Measurements from ENCODE around the gene SGPP2. TPM values are rescaled to one million over a fixed set of nuclear protein-coding genes. Genes with fewer than 3 reads are reported as not detected.

SGPP2 gene
- total and polyA plus RNA-seq, 4 experiments from 2014 or later = 2.1 to 9.9 (median 5.5) TPM

DNA sequence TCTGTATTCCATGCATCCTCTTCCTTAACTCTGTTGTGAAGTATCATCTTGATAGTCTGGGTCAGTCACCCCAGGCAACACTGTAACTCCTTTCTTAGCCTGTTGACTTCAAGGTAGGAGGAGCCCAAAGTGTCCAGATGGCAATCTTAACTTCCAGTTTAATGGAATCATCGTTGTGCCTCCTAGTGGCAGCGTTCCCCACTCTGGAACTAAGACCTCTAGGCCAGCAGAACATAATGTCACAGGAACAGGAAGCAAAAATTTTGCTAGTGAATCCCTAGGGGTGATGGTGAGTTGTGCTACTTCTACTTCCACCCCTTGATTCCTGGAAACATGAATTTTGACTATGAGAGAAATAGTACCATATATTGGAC is 11.7 kb downstream of the SGPP2 start:
- peaks cover 6 to 19% (median 10%) of the 10 kb centered on the region in 4 donors for H3K4me1 Mint-ChIP-seq
- peaks cover 0 to 3% (median 0%) of the 10 kb centered on the region in 8 donors for H3K9me3 Mint-ChIP-seq
- no peak overlapping the region for H3K4me3 Mint-ChIP-seq
- Histone ChIP-seq H3K9me3 (ENCODE audit: control insufficient read depth in 1 of 2, low read length in 2 of 2) (no peaks in the 10 kb centered on the region), H3K36me3 (ENCODE audit: insufficient read depth, low read length) (no peaks in the 10 kb centered on the region), H3K4me1 (ENCODE audit: insufficient read depth, low read length) (no peaks in the 10 kb centered on the region), H3K27me3 (ENCODE audit: insufficient read depth, low read length) (no peaks in the 10 kb centered on the region), H3K4me3 (ENCODE audit: low read length in 2 of 2) (no peak overlapping the region), H3K27ac (ENCODE audit: low read depth, low read length) (no peak overlapping the region)
- no peaks in the 10 kb centered on the region for H3K27me3 Mint-ChIP-seq
- no peak for DNase-seq
- POLR2A ChIA-PET (ENCODE audit: partially characterized antibody) = no interaction called here
- intact Hi-C loops (cut with micrococcal nuclease) = no loop called here
- CTCF ChIA-PET (ENCODE audit: partially characterized antibody) = no interaction called here
- no peak overlapping the region for H3K27ac Mint-ChIP-seq
- H3K36me3 Mint-ChIP-seq = no peaks in the 10 kb centered on the region

DNA sequence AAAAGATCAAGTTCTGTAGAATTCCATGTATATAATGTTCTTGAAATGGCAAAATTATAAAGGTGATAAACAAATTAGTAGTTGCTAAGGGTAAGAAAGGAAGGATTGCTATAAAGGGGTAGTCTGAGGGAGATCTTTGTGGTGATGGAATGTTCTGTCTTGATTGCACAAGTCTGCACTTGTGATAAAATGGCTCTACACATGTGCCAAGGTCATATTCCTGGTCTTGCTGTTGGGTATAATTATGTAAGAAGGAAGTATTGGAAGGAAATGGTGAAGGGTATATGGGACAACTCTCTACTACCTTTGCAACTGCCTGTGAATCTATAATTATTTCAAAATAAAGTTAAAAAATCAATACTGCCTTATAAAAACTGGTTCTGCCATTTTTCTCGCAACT is 15.3 kb downstream of the SGPP2 start:
- Mint-ChIP-seq H3K9me3 (peaks cover 0 to 3% (median 0%) of the 10 kb centered on the region in 8 donors), H3K27me3 (no peaks in the 10 kb centered on the region), H3K4me1 (peaks cover 0 to 3% (median 0%) of the 10 kb centered on the region in 4 donors), H3K36me3 (no peaks in the 10 kb centered on the region), H3K27ac (no peak overlapping the region), H3K4me3 (no peak overlapping the region)
- ChIA-PET POLR2A (ENCODE audit: partially characterized antibody) (no interaction called here), CTCF (ENCODE audit: partially characterized antibody) (no interaction called here)
- H3K9me3 ChIP-seq (ENCODE audit: control insufficient read depth in 1 of 2, low read length in 2 of 2) = no peaks in the 10 kb centered on the region
- no peak for DNase-seq
- H3K36me3 ChIP-seq (ENCODE audit: insufficient read depth, low read length) = no peaks in the 10 kb centered on the region
- intact Hi-C loops (cut with micrococcal nuclease) = no loop called here
- H3K27ac ChIP-seq (ENCODE audit: low read depth, low read length) = no peak overlapping the region
- H3K4me1 ChIP-seq (ENCODE audit: insufficient read depth, low read length) = no peaks in the 10 kb centered on the region
- H3K27me3 ChIP-seq (ENCODE audit: insufficient read depth, low read length) = no peaks in the 10 kb centered on the region
- H3K4me3 ChIP-seq (ENCODE audit: low read length in 2 of 2) = no peak overlapping the region

DNA sequence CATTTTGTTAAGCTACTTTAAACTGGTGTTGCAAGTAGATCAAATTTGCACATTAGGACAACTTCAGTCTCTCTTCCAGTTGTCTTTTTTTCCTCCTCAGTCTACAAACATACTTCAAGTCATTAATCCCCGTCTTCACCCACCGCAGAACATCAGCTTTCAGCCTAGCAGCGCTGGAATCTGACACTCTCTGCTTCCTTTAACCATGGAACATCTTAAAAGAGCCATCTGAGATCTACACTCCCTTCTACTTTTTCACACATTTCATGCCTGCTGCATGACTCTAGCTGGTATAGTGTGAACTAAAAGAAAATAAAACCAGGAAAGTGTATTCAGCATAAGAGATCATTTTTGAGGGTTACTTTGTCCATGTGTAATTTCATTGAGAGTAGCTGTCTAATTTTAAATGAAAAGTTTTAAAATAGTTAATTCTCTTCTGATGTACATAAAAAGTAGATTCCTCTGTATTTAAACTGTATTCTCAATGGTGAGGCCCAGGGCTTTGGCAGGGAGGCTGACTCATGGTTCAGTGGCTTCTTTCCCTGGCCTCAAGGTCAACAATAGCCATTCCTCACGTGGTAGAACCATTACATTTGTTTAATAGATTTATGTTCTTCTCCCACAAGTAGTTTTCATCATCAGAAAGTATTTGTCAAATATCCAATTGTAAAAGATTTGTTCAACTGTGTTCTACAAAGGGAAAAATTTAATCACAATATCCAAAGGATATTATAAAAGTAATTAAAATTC is 16.5 kb downstream of the SGPP2 start:
- intact Hi-C loops (cut with micrococcal nuclease) = no loop called here
- ChIA-PET POLR2A (ENCODE audit: partially characterized antibody) (no interaction called here), CTCF (ENCODE audit: partially characterized antibody) (no interaction called here)
- Mint-ChIP-seq H3K4me3 (no peak overlapping the region), H3K9me3 (peaks cover 0 to 3% (median 0%) of the 10 kb centered on the region in 8 donors), H3K27ac (no peak overlapping the region), H3K36me3 (no peaks in the 10 kb centered on the region), H3K4me1 (peaks cover 0 to 3% (median 0%) of the 10 kb centered on the region in 4 donors), H3K27me3 (no peaks in the 10 kb centered on the region)
- no peak for DNase-seq
- no peaks in the 10 kb centered on the region for H3K27me3 ChIP-seq (ENCODE audit: insufficient read depth, low read length)
- H3K4me1 ChIP-seq (ENCODE audit: insufficient read depth, low read length) = no peaks in the 10 kb centered on the region
- H3K4me3 ChIP-seq (ENCODE audit: low read length in 2 of 2) = no peak overlapping the region
- no peak overlapping the region for H3K27ac ChIP-seq (ENCODE audit: low read depth, low read length)
- H3K9me3 ChIP-seq (ENCODE audit: control insufficient read depth in 1 of 2, low read length in 2 of 2) = no peaks in the 10 kb centered on the region
- no peaks in the 10 kb centered on the region for H3K36me3 ChIP-seq (ENCODE audit: insufficient read depth, low read length)

DNA sequence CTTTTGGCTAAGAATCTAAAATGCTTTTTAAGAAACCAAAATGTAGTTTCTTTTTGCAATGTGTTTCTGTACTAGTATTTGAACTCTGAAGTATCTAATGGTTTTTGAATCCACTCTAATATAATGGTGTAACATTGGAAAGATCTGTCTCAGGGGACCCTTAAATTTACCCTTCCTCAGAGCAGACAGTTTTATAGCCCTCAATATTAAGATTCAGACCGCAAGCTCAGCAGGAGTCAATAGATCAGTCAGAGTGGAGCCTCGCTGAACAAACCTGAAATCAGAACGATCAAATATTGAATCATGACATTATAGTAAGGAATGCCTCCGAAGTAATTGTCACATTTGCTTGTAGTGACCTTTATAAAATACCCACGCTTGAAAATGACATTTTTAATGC is 18.3 kb downstream of the SGPP2 start:
- Histone ChIP-seq H3K27ac (ENCODE audit: low read depth, low read length) (no peak overlapping the region), H3K4me1 (ENCODE audit: insufficient read depth, low read length) (no peaks in the 10 kb centered on the region), H3K36me3 (ENCODE audit: insufficient read depth, low read length) (no peaks in the 10 kb centered on the region), H3K27me3 (ENCODE audit: insufficient read depth, low read length) (no peaks in the 10 kb centered on the region), H3K4me3 (ENCODE audit: low read length in 2 of 2) (no peak overlapping the region), H3K9me3 (ENCODE audit: control insufficient read depth in 1 of 2, low read length in 2 of 2) (no peaks in the 10 kb centered on the region)
- Mint-ChIP-seq H3K27me3 (no peaks in the 10 kb centered on the region), H3K4me1 (peaks cover 0 to 6% (median 2%) of the 10 kb centered on the region in 4 donors), H3K4me3 (no peak overlapping the region), H3K36me3 (peaks cover 0 to 2% of the 10 kb centered on the region in 2 donors), H3K27ac (no peak overlapping the region), H3K9me3 (peaks cover 0 to 1% (median 0%) of the 10 kb centered on the region in 8 donors)
- intact Hi-C loops (cut with micrococcal nuclease) = no loop called here
- DNase-seq = no peak
- ChIA-PET CTCF (ENCODE audit: partially characterized antibody) (no interaction called here), POLR2A (ENCODE audit: partially characterized antibody) (no interaction called here)

DNA sequence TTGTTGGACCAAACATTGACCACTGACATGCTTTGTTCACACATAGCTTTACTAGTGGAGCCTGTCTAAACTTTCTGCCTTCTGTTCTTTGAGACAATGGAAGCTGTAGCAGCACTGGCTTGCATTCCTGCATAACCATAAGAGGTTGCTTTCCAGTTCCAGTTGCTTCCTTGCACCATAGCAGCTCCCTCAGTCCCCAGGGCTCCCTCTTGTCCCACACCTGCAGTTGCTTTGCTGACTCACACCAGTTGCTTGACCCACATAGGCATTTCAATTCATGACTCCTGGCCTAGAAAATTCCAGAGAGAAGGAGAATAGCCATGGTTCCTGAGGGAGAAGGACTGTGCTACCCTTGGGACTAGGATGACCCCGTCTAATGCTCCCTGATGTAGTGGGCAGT is 20.9 kb downstream of the SGPP2 start:
- Mint-ChIP-seq H3K4me1 (peaks cover 0 to 13% (median 6%) of the 10 kb centered on the region in 4 donors), H3K36me3 (peaks cover 0 to 2% of the 10 kb centered on the region in 2 donors), H3K4me3 (no peak overlapping the region), H3K9me3 (peaks cover 0 to 1% (median 0%) of the 10 kb centered on the region in 8 donors), H3K27me3 (no peaks in the 10 kb centered on the region), H3K27ac (no peak overlapping the region)
- Histone ChIP-seq H3K36me3 (ENCODE audit: insufficient read depth, low read length) (no peaks in the 10 kb centered on the region), H3K27me3 (ENCODE audit: insufficient read depth, low read length) (no peaks in the 10 kb centered on the region), H3K9me3 (ENCODE audit: control insufficient read depth in 1 of 2, low read length in 2 of 2) (no peaks in the 10 kb centered on the region), H3K27ac (ENCODE audit: low read depth, low read length) (no peak overlapping the region), H3K4me1 (ENCODE audit: insufficient read depth, low read length) (no peaks in the 10 kb centered on the region), H3K4me3 (ENCODE audit: low read length in 2 of 2) (no peak overlapping the region)
- no peak for DNase-seq
- ChIA-PET POLR2A (ENCODE audit: partially characterized antibody) (no interaction called here), CTCF (ENCODE audit: partially characterized antibody) (no interaction called here)
- intact Hi-C loops (cut with micrococcal nuclease) = no loop called here

DNA sequence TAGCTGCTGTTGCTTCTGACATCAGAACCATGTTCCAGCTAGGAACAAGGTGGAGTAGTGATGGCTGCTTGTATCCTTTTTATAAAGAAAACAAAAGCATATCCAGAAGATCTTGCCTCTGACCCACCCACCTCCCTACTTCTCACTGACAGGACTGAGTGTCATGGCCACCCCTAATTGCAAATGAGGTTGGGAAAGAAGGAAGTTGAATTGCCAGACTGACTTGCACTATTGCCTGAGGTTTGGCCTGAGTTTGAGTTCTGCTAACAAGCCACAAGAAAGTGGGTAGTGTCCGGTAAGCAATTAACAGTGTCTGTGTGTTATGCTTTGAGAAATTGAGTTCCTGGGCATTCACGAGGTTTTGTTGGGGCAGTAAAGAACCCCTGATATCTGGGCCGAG is 22.8 kb downstream of the SGPP2 start:
- no peak for DNase-seq
- H3K4me3 Mint-ChIP-seq = no peak overlapping the region
- H3K27ac ChIP-seq (ENCODE audit: low read depth, low read length) = no peak overlapping the region
- no peak overlapping the region for H3K4me3 ChIP-seq (ENCODE audit: low read length in 2 of 2)
- no peaks in the 10 kb centered on the region for H3K9me3 Mint-ChIP-seq
- no peaks in the 10 kb centered on the region for H3K27me3 ChIP-seq (ENCODE audit: insufficient read depth, low read length)
- no peaks in the 10 kb centered on the region for H3K36me3 ChIP-seq (ENCODE audit: insufficient read depth, low read length)
- no peaks in the 10 kb centered on the region for H3K9me3 ChIP-seq (ENCODE audit: control insufficient read depth in 1 of 2, low read length in 2 of 2)
- no peaks in the 10 kb centered on the region for H3K4me1 ChIP-seq (ENCODE audit: insufficient read depth, low read length)
- CTCF ChIA-PET (ENCODE audit: partially characterized antibody) = no interaction called here
- H3K4me1 Mint-ChIP-seq = peaks cover 0 to 13% (median 5%) of the 10 kb centered on the region in 4 donors
- no peaks in the 10 kb centered on the region for H3K27me3 Mint-ChIP-seq
- H3K36me3 Mint-ChIP-seq = peaks cover 0 to 2% of the 10 kb centered on the region in 2 donors
- intact Hi-C loops (cut with micrococcal nuclease) = no loop called here
- POLR2A ChIA-PET (ENCODE audit: partially characterized antibody) = no interaction called here
- H3K27ac Mint-ChIP-seq = no peak overlapping the region

DNA sequence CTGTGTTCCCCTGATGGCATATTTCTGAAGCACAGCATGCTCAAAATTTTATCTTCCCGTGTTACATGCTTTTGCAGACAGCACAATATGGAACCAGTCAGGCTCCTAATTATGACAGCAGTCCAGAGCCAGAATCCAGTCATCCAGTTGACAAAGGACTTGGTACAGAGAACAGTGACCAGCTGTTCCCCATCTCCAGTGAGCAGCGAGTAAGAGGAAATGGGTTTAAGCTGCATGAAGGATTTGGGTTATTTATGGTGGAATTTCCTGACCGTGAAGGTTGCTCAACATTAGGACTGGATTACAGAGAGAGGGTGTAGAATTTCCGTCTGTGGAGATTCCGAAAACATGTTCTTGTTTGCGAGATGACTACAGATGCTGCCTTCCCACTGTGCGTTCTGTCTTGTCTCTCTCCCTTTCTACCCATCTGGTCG is 24.4 kb downstream of the SGPP2 start:
- H3K4me3 Mint-ChIP-seq = no peak overlapping the region
- H3K27ac Mint-ChIP-seq = no peak overlapping the region
- peaks cover 0 to 13% (median 8%) of the 10 kb centered on the region in 4 donors for H3K4me1 Mint-ChIP-seq
- H3K9me3 Mint-ChIP-seq = no peaks in the 10 kb centered on the region
- ChIA-PET POLR2A (ENCODE audit: partially characterized antibody) (no interaction called here), CTCF (ENCODE audit: partially characterized antibody) (no interaction called here)
- Histone ChIP-seq H3K9me3 (ENCODE audit: control insufficient read depth in 1 of 2, low read length in 2 of 2) (no peaks in the 10 kb centered on the region), H3K4me3 (ENCODE audit: low read length in 2 of 2) (no peak overlapping the region), H3K27ac (ENCODE audit: low read depth, low read length) (no peak overlapping the region), H3K27me3 (ENCODE audit: insufficient read depth, low read length) (no peaks in the 10 kb centered on the region), H3K36me3 (ENCODE audit: insufficient read depth, low read length) (no peaks in the 10 kb centered on the region), H3K4me1 (ENCODE audit: insufficient read depth, low read length) (no peaks in the 10 kb centered on the region)
- intact Hi-C loops (cut with micrococcal nuclease) = no loop called here
- H3K36me3 Mint-ChIP-seq = peaks cover 0 to 2% of the 10 kb centered on the region in 2 donors
- DNase-seq = no peak
- H3K27me3 Mint-ChIP-seq = peaks cover 0 to 1% of the 10 kb centered on the region in 2 donors

Data from CD4-positive, alpha-beta memory T cell (primary cell).